GM18909 (cell line): ENCODE data around the gene AHCYL2.
"Not testable (repeated sequence)": the region's sequence is repeated elsewhere in the genome, so short reads cannot be mapped to it uniquely, and the experiment has no call there.

Experiments
- ATAC-seq: cut with Tn5 transposase; IDR thresholded peaks from one replicate; pipeline ENCODE4 v1.9.1; 2021; ENCODE audit warnings: mild to moderate bottlenecking; ENCODE audit not compliant: unreplicated experiment, poor library complexity

The AHCYL2 gene

DNA sequence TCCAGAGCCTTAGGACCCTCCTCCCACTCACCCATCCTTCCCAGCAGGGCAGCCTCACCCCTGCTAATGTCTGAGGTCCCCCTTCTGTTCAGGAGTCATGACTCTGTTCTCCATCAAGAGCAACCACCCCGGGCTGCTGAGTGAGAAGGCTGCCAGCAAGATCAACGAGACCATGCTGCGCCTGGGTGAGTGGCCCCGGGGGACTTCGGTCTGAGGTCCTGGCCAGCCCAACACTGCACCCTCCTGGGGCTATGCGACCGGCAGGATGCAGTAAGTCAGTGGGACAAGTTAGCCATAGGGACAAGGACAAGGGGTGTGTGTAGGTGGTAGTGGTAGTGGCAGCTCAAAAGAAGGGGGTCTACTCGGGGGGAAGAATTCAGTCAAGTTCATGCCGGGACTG lies 16.2 kb upstream of the AHCYL2 start:
- no peak for ATAC-seq

GRCh38 chr7:129209067-129209926 lies 15.5 kb upstream of the AHCYL2 start:
- ATAC-seq: no peak

DNA sequence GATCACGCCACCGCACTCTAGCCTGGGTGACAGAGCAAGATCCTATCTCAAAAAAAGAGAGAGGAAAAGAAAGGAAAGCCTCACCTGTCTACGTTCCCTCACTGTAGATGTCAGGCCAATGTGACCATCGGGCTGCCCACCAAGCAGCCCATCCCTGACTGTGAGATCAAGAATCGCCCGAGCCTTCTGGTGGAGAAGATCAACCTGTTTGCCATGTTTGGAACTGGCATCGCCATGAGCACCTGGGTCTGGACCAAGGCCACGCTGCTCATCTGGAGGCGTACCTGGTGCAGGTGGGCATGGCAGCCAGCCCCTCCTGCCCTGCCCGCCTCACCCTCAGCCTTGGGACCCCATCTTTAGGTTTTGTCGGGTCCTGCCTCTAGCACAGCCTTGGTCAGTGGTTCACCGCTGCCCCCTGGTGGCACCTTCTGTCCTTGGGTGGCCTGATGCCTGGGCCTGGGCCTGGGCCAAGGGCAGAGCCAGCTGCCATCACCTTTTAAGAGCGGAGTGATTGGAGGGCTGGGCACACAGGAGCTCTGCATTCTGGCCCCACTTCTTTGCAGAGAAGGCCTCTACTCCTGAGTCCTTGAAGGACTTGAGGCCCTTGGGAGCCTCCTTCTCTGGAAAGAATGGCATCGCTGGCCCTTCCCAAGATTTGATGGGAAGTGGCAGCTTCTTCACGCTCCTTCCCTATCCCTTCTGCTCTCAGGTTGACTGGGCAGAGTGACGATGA lies 14.4 kb upstream of the AHCYL2 start:
- ATAC-seq: peak; percentile 68

DNA sequence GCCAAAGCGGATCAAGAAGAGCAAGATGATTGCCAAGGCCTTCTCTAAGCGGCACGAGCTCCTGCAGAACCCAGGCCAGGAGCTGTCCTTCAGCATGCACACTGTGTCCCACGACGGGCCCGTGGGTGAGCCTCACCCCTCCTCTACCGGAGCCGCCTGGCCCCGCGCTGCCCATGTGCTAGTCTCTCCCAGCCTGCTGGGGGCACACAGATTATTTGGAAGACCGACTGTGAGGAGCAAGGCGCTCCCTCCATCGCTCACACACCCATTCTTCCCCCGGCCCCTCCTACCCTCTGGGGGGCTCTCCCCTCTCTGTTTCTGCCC lies 13.9 kb upstream of the AHCYL2 start:
- no peak for ATAC-seq

DNA sequence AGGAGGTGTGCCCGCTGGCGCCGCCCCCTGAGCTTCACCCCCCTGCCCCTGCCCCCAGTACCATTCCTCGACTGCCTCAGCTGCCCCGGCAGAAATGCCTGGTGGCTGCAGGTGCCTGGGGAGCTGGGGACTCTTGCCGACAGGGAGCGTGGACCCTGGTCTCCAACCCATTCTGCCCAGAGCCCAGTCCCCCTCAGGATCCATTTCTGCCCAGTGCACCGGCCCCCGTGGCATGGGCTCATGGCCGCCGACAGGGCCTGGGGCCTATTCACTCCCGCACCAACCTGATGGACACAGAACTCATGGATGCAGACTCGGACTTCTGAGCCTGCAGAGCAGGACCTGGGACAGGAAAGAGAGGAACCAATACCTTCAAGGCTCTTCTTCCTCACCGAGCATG lies 12.7 kb upstream of the AHCYL2 start:
- ATAC-seq: no peak

DNA sequence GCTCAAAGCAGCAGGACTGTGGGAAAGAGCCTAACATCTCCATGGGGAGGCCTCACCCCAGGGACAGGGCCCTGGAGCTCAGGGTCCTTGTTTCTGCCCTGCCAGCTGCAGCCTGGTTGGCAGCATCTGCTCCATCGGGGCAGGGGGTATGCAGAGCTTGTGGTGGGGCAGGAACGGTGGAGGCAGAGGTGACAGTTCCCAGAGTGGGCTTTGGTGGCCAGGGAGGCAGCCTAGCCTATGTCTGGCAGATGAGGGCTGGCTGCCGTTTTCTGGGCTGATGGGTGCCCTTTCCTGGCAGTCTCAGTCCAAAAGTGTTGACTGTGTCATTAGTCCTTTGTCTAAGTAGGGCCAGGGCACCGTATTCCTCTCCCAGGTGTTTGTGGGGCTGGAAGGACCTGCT lies 12.2 kb upstream of the AHCYL2 start:
- ATAC-seq: no peak

- ATAC-seq: no peak
These were observed 11.0 kb upstream of the AHCYL2 start for GRCh38 chr7:129213828-129214227.

GRCh38 chr7:129215691-129216090 lies 9.1 kb upstream of the AHCYL2 start:
- ATAC-seq: not testable (repeated sequence)

DNA sequence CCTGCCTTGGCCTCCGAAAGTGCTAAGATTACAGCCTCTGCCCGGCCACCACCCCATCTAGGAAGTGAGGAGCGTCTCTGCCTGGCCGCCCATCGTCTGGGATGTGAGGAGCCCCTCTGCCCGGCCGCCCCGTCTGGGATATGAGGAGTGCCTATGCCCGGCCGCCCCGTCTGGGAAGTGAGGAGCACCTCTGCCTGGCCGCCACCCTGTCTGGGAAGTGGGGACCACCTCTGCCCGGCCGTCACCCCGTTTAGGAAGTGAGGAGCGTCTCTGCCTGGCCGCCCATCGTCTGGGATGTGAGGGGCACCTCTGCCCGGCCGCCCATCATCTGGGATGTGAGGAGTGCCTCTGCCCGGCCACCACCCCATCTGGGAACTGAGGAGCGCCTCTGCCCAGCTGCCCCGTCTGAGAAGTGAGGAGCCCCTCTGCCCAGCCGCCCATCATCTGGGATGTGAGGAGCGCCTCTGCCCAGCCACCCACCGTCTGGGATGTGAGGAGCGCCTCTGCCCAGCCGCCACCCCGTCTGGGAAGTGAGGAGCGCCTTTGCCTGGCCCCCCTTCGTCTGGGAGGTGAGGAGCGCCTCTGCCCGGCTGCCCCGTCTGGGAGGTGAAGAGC lies 8.6 kb upstream of the AHCYL2 start:
- not testable (repeated sequence) for ATAC-seq

DNA sequence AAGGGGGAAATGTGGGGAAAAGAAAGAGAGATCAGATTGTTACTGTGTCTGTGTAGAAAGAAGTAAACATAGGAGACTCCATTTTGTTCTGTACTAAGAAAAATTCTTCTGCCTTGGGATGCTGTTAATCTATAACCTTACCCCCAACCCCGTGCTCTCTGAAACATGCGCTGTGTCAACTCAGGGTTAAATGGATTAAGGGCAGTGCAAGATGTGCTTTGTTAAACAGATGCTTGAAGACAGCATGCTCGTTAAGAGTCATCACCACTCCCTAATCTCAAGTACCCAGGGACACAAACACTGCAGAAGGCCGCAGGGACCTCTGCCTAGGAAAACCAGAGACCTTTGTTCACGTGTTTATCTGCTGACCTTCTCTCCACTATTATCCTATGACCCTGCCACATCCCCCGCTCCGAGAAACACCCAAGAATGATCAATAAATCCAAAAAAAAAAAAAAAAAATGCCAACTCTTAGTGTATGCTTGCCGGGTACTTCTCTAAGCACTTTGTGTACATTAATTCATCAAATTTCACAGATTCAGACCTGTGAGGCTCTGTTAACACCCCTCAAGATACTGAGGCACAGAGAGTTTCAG lies 7.9 kb upstream of the AHCYL2 start:
- not testable (repeated sequence) for ATAC-seq

- ATAC-seq: peak; percentile 81
These were observed 6.2 kb upstream of the AHCYL2 start for GRCh38 chr7:129218514-129219062.

DNA sequence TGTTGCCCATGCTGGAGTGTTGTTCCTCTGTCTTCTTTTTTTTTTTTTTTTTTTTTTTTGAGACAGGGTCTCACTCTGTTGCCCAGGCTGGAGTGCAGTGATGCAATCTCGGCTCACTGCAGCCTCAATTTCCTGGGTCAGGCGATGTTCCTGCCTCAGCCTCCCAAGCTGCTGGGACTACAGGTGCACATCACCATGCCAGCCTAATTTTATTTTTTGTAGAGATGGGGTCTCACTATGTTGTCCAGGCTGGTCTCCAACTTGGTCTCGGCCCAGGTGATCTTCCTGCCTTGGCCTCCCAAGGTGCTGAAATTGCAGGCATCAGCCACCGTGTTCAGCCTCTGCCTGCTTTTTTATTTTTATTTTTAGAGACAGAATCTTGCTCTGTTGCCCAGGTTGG lies 5.7 kb upstream of the AHCYL2 start:
- ATAC-seq: not testable (repeated sequence)

DNA sequence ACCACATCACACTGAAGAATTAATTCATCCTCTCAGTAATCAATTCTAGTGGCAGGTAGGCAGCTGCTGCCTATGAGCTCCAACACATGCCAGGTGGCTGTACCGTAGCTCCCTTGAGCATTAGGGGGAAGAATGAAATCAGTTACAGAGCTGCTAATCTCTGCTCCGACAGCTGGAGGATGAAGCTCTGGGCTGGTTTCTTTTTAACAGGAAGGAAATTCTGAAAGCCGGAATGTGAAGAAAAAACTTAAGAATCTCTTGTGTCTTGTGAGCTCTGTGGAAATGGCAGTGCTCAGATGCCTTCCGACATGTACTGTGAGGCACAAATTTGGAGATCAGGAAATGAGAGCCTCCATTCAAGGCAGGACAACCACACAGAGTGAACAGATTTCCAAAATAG lies 2.8 kb upstream of the AHCYL2 start:
- no peak for ATAC-seq

GRCh38 chr7:129225206-129225930 lies 538 bp downstream of the AHCYL2 start:
- ATAC-seq: peak; percentile 45

- ATAC-seq: no peak
These were observed 1.2 kb downstream of the AHCYL2 start for GRCh38 chr7:129225931-129226572.

- ATAC-seq: no peak
These were observed 3.1 kb downstream of the AHCYL2 start for GRCh38 chr7:129227646-129228578.

GRCh38 chr7:129228633-129229032 lies 3.8 kb downstream of the AHCYL2 start:
- no peak for ATAC-seq

DNA sequence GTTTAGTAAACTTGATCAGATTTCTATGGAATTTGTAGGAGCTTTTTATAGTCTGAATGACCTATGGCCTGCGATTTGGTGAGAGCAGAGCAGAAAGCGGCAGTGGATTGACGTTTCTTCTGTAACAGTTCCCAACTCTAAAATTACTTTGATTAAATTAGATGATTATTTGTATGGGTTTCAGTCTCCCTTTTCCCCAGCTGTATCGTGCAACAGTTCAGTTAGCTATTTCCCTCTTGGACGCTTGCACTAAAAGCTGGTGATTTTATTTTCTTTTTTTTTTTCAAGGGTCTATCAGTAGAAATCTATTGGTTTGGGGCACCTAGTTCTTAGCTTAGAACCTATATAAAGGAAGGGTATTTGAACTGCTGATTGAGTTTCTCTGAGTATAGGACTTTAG lies 6.8 kb downstream of the AHCYL2 start:
- no peak for ATAC-seq
